ENCODE results near the gene SMCO4. TPM values are rescaled to one million over a fixed set of nuclear protein-coding genes. Genes with fewer than 3 reads are reported as not detected.

SMCO4 gene
- total RNA-seq, 1 donor from 2014 or later = 35.1 TPM

DNA sequence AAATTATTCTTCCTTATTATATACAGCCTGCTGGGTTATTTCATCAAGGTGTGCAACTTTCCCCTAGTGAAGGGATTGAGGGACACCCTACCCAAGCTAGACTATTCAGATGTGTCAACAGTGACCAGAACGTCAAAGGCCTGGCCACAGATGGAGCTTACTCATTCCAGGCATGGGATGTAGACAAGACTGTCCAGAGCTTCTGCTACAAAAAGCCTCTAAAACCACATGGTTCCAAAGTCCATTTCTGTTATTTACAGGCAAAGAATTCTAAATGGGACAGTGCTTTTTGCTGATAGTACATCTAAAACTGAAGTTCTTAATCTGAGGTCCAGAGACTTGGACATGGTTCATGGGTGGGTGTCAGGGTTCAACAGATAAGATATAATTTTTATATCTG is 9.7 kb upstream of the SMCO4 start:
- H3K4me1 ChIP-seq = no peaks in the 10 kb centered on the region
- Mint-ChIP-seq H3K9me3 (no peaks in the 10 kb centered on the region), H3K27ac (no peak overlapping the region), H3K27me3 (ENCODE audit: insufficient read depth, low read depth) (peaks cover 9% of the 10 kb centered on the region), H3K36me3 (no peaks in the 10 kb centered on the region), H3K4me3 (no peak overlapping the region), H3K4me1 (peaks cover 6% of the 10 kb centered on the region)
- no peaks in the 10 kb centered on the region for H4K20me1 ChIP-seq (ENCODE audit: low read depth)
- no peaks in the 10 kb centered on the region for H3K9me3 ChIP-seq (ENCODE audit: low read depth)
- no peak overlapping the region for H3K4me3 ChIP-seq
- no peaks in the 10 kb centered on the region for H3K27me3 ChIP-seq
- TF ChIP-seq, protein P1, sequence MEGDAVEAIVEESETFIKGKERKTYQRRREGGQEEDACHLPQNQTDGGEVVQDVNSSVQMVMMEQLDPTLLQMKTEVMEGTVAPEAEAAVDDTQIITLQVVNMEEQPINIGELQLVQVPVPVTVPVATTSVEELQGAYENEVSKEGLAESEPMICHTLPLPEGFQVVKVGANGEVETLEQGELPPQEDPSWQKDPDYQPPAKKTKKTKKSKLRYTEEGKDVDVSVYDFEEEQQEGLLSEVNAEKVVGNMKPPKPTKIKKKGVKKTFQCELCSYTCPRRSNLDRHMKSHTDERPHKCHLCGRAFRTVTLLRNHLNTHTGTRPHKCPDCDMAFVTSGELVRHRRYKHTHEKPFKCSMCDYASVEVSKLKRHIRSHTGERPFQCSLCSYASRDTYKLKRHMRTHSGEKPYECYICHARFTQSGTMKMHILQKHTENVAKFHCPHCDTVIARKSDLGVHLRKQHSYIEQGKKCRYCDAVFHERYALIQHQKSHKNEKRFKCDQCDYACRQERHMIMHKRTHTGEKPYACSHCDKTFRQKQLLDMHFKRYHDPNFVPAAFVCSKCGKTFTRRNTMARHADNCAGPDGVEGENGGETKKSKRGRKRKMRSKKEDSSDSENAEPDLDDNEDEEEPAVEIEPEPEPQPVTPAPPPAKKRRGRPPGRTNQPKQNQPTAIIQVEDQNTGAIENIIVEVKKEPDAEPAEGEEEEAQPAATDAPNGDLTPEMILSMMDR (IDR thresholded peaks at IDR 0.05) = no peak
- no peak for TF ChIP-seq EZH2phosphoT487 (IDR thresholded peaks at IDR 0.05)
- no peak for TF ChIP-seq EZH2 (IDR thresholded peaks at IDR 0.05)
- no peak overlapping the region for H3K4me2 ChIP-seq
- H3F3A ChIP-seq (ENCODE audit: low read depth) = no peaks in the 10 kb centered on the region
- H3K36me3 ChIP-seq = no peaks in the 10 kb centered on the region
- no peak overlapping the region for H3K9ac ChIP-seq
- DNase-seq (ENCODE audit: low spot score) = no peak
- H2AFZ ChIP-seq (replicated peaks) = no peak overlapping the region
- H3K79me2 ChIP-seq (ENCODE audit: low read depth) = no peaks in the 10 kb centered on the region
- no peak overlapping the region for H3K27ac ChIP-seq

DNA sequence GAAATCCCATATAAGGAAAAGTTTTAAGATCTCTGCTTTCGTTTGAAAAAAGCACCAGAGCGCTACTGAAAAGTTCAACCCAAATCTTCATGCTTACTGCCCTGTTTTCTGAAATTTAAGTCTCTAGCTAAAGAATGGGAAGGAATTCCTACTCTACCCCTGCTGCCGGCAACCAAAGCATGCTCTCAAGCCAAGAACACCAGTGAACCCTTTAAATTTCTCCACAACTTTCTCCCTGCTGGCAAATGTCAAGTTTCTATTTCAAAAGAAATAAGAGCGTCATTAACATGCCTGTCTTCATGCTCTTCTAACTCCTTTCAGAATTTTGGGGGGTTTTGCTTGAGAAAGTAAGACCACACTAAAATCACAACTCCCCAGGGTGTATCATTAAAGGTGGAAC is 6.8 kb upstream of the SMCO4 start:
- no peaks in the 10 kb centered on the region for H3K9me3 ChIP-seq (ENCODE audit: low read depth)
- Mint-ChIP-seq H3K27me3 (ENCODE audit: insufficient read depth, low read depth) (peaks cover 9% of the 10 kb centered on the region), H3K4me3 (no peak overlapping the region), H3K9me3 (no peaks in the 10 kb centered on the region), H3K4me1 (peaks cover 14% of the 10 kb centered on the region), H3K36me3 (no peaks in the 10 kb centered on the region), H3K27ac (no peak overlapping the region)
- no peak for TF ChIP-seq EZH2 (IDR thresholded peaks at IDR 0.05)
- TF ChIP-seq, protein P1 (IDR thresholded peaks at IDR 0.05) = no peak
- TF ChIP-seq EZH2phosphoT487 (IDR thresholded peaks at IDR 0.05) = no peak
- no peaks in the 10 kb centered on the region for H4K20me1 ChIP-seq (ENCODE audit: low read depth)
- peaks cover 10% of the 10 kb centered on the region for H3K4me1 ChIP-seq
- no peak overlapping the region for H3K4me3 ChIP-seq
- H3K9ac ChIP-seq = no peak overlapping the region
- no peaks in the 10 kb centered on the region for H3K36me3 ChIP-seq
- H2AFZ ChIP-seq (replicated peaks) = no peak overlapping the region
- H3K27me3 ChIP-seq = no peaks in the 10 kb centered on the region
- no peak overlapping the region for H3K27ac ChIP-seq
- H3K4me2 ChIP-seq = no peak overlapping the region
- H3F3A ChIP-seq (ENCODE audit: low read depth) = no peaks in the 10 kb centered on the region
- no peak for DNase-seq (ENCODE audit: low spot score)
- H3K79me2 ChIP-seq (ENCODE audit: low read depth) = no peaks in the 10 kb centered on the region

DNA sequence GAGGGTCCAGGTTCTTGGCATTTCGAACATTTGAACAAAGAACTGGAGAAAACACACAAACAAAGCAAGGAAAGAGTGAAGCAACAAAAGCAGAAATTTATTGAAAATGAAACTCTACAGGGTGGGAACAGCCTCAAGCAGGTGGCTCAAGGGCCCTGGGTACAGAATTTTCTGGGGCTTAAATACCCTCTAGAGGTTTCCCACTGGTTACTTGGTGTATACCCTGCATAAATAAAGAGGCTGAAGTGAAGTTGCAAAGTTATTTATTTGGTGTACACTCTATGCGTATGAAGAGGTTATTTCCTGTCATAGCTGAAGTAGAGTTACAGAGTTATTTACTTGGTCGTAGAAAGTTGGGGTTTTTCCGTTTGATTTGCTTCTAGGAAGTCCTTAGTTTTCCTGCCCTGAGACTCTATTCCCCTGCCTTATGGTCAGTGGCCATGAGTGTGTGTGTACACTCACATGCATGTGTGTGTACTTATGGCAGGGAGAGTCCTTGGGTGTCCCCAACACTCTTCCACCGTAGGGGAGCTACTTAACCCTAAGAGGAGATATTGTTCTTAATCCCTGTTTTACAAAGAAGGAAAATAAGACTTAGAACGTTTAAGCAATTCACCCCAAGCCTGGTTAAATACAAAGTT is 5.6 kb upstream of the SMCO4 start:
- Mint-ChIP-seq H3K4me1 (peaks cover 14% of the 10 kb centered on the region), H3K36me3 (no peaks in the 10 kb centered on the region), H3K9me3 (no peaks in the 10 kb centered on the region), H3K27me3 (ENCODE audit: insufficient read depth, low read depth) (peaks cover 4% of the 10 kb centered on the region), H3K27ac (peak overlapping the region; percentile 10), H3K4me3 (no peak overlapping the region)
- H3K4me2 ChIP-seq = no peak overlapping the region
- H2AFZ ChIP-seq (replicated peaks) = no peak overlapping the region
- TF ChIP-seq, protein P1 (IDR thresholded peaks at IDR 0.05) = no peak
- TF ChIP-seq EZH2 (IDR thresholded peaks at IDR 0.05) (no peak), EZH2phosphoT487 (IDR thresholded peaks at IDR 0.05) (no peak)
- H3K9me3 ChIP-seq (ENCODE audit: low read depth) = no peaks in the 10 kb centered on the region
- no peak for DNase-seq (ENCODE audit: low spot score)
- H3K27me3 ChIP-seq = peaks cover 6% of the 10 kb centered on the region
- H3F3A ChIP-seq (ENCODE audit: low read depth) = no peaks in the 10 kb centered on the region
- no peak overlapping the region for H3K27ac ChIP-seq
- no peaks in the 10 kb centered on the region for H3K79me2 ChIP-seq (ENCODE audit: low read depth)
- H4K20me1 ChIP-seq (ENCODE audit: low read depth) = no peaks in the 10 kb centered on the region
- no peak overlapping the region for H3K4me3 ChIP-seq
- H3K36me3 ChIP-seq = no peaks in the 10 kb centered on the region
- H3K4me1 ChIP-seq = peaks cover 10% of the 10 kb centered on the region
- no peak overlapping the region for H3K9ac ChIP-seq
